GM12872 (cell line): Measurements from ENCODE around the gene LRRTM1.

Experiments
- CTCF ChIP-seq: IDR thresholded peaks from 3 replicates; pipeline ENCODE4 v1.5.1; 2011; ENCODE audit warnings: low read depth, mild to moderate bottlenecking, low read length, moderate library complexity; ENCODE audit not compliant: insufficient read depth

Gene LRRTM1

GRCh38 chr2:80323610-80324009 lies 19.1 kb upstream of the LRRTM1 start:
- no peak for TF ChIP-seq CTCF

GRCh38 chr2:80322958-80323357 lies 18.4 kb upstream of the LRRTM1 start:
- TF ChIP-seq CTCF = no peak

- TF ChIP-seq CTCF = no peak
These were observed 17.9 kb upstream of the LRRTM1 start for GRCh38 chr2:80322311-80322920.

GRCh38 chr2:80312282-80312839 lies 7.8 kb upstream of the LRRTM1 start:
- TF ChIP-seq CTCF = no peak

GRCh38 chr2:80311304-80311703 lies 6.8 kb upstream of the LRRTM1 start:
- TF ChIP-seq CTCF = no peak

- TF ChIP-seq CTCF = no peak
These were observed 1.3 kb downstream of the LRRTM1 start for GRCh38 chr2:80303006-80303908.

- no peak for TF ChIP-seq CTCF
These were observed 2.1 kb downstream of the LRRTM1 start for GRCh38 chr2:80302314-80303005.
